Amniotic epithelial cell (primary cell): ENCODE results near the gene ADAM8.
A peak's percentile ranks its signal among the peaks of the same experiment; 100 is the strongest.
"Not testable (repeated sequence)": the region's sequence is repeated elsewhere in the genome, so short reads cannot be mapped to it uniquely, and the experiment has no call there.

Source experiments
- DNase-seq: peaks from one replicate; pipeline ENCODE4 v3.0.0-alpha.2; 2010; ENCODE audit warnings: low read depth

ADAM8 gene

GRCh38 chr10:133276435-133277201 is at the start of gene ADAM8:
Gene ADAM8, minus strand, starts transcription at chr10:133276868. Its CDS starts 51 bp downstream, at chr10:133276817.
- DNase-seq = no peak

GRCh38 chr10:133326223-133326551 is 49.5 kb upstream of the ADAM8 start:
- no peak for DNase-seq

GRCh38 chr10:133325440-133326222 is 49.0 kb upstream of the ADAM8 start:
- no peak for DNase-seq

- DNase-seq = no peak
Observed at GRCh38 chr10:133324857-133325260, 48.2 kb upstream of the ADAM8 start.

- peak; percentile 58 for DNase-seq
Observed at GRCh38 chr10:133324198-133324792, 47.6 kb upstream of the ADAM8 start.

GRCh38 chr10:133322064-133322709 is 45.5 kb upstream of the ADAM8 start:
- not testable (repeated sequence) for DNase-seq

- DNase-seq = not testable (repeated sequence)
Observed at GRCh38 chr10:133320852-133321422, 44.3 kb upstream of the ADAM8 start.

GRCh38 chr10:133318494-133319127 is 41.9 kb upstream of the ADAM8 start:
- DNase-seq = peak; percentile 44

GRCh38 chr10:133316732-133317131 is 40.1 kb upstream of the ADAM8 start:
- no peak for DNase-seq

GRCh38 chr10:133316266-133316665 is 39.6 kb upstream of the ADAM8 start:
- no peak for DNase-seq

- DNase-seq = no peak
Observed at GRCh38 chr10:133315847-133316246, 39.2 kb upstream of the ADAM8 start.

GRCh38 chr10:133314911-133315310 is 38.2 kb upstream of the ADAM8 start:
- DNase-seq = no peak

- DNase-seq = no peak
Observed at GRCh38 chr10:133313192-133313591, 36.5 kb upstream of the ADAM8 start.

GRCh38 chr10:133312769-133313145 is 36.1 kb upstream of the ADAM8 start:
- no peak for DNase-seq

- no peak for DNase-seq
Observed at GRCh38 chr10:133312016-133312768, 35.5 kb upstream of the ADAM8 start.

GRCh38 chr10:133311570-133311969 is 34.9 kb upstream of the ADAM8 start:
- no peak for DNase-seq

- DNase-seq = no peak
Observed at GRCh38 chr10:133310789-133311188, 34.1 kb upstream of the ADAM8 start.

GRCh38 chr10:133310399-133310755 is 33.7 kb upstream of the ADAM8 start:
- no peak for DNase-seq

GRCh38 chr10:133309720-133310398 is 33.2 kb upstream of the ADAM8 start:
- no peak for DNase-seq

GRCh38 chr10:133309100-133309719 is 32.5 kb upstream of the ADAM8 start:
- DNase-seq = peak; percentile 83
